ENCODE results near the gene CLEC11A.

DNA sequence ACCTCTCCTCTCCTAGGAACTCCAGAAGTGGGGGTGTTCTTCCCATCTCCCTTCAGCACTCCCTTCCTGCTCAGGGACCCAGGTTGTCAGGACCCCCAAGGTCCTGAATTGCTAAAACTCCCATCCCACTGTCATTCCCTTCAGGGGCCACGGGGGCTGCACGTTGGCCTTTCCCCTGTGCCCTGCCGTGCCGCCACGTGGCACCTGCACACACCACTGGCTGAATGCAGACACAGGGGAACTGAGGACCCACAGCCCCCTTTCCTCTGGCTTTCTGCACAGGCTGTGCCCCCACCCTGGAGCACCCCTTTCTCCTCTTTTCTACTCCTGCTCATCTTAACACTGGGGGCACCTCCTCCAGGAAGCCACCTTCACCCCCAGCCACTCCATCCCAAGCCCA lies 12.6 kb upstream of the CLEC11A start:
- TF ChIP-seq CTCF (IDR thresholded peaks at IDR 0.05; ENCODE audit: low read depth, low read length, poor library complexity, severe bottlenecking) (no peak), EZH2phosphoT487 (IDR thresholded peaks at IDR 0.05; ENCODE audit: borderline replicate concordance, low read length) (no peak)
